ENCODE measurements around the gene CYTH2. TPM values are rescaled to one million over a fixed set of nuclear protein-coding genes. Genes with fewer than 3 reads are reported as not detected.
A peak's percentile ranks its signal among the peaks of the same experiment; 100 is the strongest.

Gene CYTH2
- total and polyA plus RNA-seq, 9 of the 15 experiments (the other 6 are each of a cell fraction or from before 2014, with no cell fraction given) = 1.8 to 45.2 (median 23.8) TPM

DNA sequence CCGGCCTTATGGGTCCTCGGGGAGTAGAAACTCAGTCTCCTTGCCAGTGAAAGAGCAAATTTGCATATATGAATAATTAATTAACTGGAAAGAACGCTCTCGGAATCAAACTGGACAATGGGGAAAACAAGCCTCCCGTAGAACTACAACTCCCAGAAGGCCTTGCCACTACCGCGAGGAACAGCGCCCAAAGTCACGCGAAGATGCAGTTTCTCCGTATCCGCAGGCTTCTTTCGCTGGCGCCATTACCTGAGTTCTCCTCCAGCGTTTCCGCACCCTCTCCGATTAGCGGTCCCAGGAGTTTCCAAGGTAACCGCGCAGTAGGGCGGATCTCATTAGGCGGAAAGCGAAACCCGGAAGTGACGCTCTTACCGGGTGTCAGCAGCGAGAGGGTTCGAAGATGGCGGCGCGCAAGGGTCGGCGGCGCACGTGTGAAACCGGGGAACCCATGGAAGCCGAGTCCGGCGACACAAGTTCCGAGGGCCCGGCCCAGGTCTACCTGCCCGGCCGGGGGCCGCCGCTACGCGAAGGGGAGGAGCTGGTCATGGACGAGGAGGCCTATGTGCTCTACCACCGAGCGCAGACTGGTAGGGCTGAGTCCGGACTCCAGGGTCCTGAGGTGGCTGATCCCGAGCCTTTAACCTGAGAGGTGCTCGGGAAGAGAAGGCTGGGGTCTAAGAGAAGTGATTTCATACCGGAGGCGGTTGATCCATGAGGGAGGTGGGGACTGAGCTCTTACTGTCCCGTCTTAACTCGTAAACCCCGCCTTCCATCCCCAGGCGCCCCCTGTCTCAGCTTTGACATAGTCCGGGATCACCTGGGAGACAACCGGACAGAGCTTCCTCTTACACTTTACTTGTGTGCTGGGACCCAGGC, 23.3 kb upstream of the CYTH2 start, which contains the start of gene GRWD1 (continued):
- no peak for TF ChIP-seq ZNF212 (CRISPR knock-in tag; IDR thresholded peaks at IDR 0.05)
- TF ChIP-seq BCL6 (CRISPR knock-in tag; IDR thresholded peaks at IDR 0.05) = no peak
- TF ChIP-seq, protein P1, sequence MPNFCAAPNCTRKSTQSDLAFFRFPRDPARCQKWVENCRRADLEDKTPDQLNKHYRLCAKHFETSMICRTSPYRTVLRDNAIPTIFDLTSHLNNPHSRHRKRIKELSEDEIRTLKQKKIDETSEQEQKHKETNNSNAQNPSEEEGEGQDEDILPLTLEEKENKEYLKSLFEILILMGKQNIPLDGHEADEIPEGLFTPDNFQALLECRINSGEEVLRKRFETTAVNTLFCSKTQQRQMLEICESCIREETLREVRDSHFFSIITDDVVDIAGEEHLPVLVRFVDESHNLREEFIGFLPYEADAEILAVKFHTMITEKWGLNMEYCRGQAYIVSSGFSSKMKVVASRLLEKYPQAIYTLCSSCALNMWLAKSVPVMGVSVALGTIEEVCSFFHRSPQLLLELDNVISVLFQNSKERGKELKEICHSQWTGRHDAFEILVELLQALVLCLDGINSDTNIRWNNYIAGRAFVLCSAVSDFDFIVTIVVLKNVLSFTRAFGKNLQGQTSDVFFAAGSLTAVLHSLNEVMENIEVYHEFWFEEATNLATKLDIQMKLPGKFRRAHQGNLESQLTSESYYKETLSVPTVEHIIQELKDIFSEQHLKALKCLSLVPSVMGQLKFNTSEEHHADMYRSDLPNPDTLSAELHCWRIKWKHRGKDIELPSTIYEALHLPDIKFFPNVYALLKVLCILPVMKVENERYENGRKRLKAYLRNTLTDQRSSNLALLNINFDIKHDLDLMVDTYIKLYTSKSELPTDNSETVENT (CRISPR knock-in tag; IDR thresholded peaks at IDR 0.05) = peak; percentile 15; the same call in 1 of the 2 replicates
- peak; percentile 30; the same call in 1 of the 2 replicates for TF ChIP-seq MBD2 (IDR thresholded peaks at IDR 0.05; ENCODE audit: borderline replicate concordance, low read depth)
- TF ChIP-seq RBM14 (IDR thresholded peaks at IDR 0.05; ENCODE audit: borderline replicate concordance, insufficient read depth, low read depth, low read length) = 0 out of 2 replicates have a peak, but pooled peaks have one; percentile 32
- TF ChIP-seq RBM25 (IDR thresholded peaks at IDR 0.05; ENCODE audit: low read depth, low read length, severe bottlenecking) = peak; percentile 79
- TF ChIP-seq, protein P2, sequence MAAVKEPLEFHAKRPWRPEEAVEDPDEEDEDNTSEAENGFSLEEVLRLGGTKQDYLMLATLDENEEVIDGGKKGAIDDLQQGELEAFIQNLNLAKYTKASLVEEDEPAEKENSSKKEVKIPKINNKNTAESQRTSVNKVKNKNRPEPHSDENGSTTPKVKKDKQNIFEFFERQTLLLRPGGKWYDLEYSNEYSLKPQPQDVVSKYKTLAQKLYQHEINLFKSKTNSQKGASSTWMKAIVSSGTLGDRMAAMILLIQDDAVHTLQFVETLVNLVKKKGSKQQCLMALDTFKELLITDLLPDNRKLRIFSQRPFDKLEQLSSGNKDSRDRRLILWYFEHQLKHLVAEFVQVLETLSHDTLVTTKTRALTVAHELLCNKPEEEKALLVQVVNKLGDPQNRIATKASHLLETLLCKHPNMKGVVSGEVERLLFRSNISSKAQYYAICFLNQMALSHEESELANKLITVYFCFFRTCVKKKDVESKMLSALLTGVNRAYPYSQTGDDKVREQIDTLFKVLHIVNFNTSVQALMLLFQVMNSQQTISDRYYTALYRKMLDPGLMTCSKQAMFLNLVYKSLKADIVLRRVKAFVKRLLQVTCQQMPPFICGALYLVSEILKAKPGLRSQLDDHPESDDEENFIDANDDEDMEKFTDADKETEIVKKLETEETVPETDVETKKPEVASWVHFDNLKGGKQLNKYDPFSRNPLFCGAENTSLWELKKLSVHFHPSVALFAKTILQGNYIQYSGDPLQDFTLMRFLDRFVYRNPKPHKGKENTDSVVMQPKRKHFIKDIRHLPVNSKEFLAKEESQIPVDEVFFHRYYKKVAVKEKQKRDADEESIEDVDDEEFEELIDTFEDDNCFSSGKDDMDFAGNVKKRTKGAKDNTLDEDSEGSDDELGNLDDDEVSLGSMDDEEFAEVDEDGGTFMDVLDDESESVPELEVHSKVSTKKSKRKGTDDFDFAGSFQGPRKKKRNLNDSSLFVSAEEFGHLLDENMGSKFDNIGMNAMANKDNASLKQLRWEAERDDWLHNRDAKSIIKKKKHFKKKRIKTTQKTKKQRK (IDR thresholded peaks at IDR 0.05; ENCODE audit: borderline replicate concordance, low read depth, low read length) = no peak
- TF ChIP-seq GTF2E2 (tag; IDR thresholded peaks at IDR 0.05) = 0 out of 2 replicates have a peak, but pooled peaks have one; percentile 41
- no peak for TF ChIP-seq ZC3H8 (IDR thresholded peaks at IDR 0.05)
- TF ChIP-seq PCBP2 (IDR thresholded peaks at IDR 0.05; ENCODE audit: low read depth, low read length, poor library complexity, severe bottlenecking) = no peak
- TF ChIP-seq GATAD2B (IDR thresholded peaks at IDR 0.05; ENCODE audit: borderline replicate concordance) = 0 out of 2 replicates have a peak, but pooled peaks have one; percentile 16
- no peak for TF ChIP-seq SLC30A9 (CRISPR knock-in tag; IDR thresholded peaks at IDR 0.05)
- peak; percentile 96 for TF ChIP-seq GABPA (tag; conservative IDR thresholded peaks at IDR 0.05; ENCODE audit: low read depth)
- TF ChIP-seq, protein P3, sequence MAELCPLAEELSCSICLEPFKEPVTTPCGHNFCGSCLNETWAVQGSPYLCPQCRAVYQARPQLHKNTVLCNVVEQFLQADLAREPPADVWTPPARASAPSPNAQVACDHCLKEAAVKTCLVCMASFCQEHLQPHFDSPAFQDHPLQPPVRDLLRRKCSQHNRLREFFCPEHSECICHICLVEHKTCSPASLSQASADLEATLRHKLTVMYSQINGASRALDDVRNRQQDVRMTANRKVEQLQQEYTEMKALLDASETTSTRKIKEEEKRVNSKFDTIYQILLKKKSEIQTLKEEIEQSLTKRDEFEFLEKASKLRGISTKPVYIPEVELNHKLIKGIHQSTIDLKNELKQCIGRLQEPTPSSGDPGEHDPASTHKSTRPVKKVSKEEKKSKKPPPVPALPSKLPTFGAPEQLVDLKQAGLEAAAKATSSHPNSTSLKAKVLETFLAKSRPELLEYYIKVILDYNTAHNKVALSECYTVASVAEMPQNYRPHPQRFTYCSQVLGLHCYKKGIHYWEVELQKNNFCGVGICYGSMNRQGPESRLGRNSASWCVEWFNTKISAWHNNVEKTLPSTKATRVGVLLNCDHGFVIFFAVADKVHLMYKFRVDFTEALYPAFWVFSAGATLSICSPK (IDR thresholded peaks at IDR 0.05; ENCODE audit: borderline replicate concordance) = peak; percentile 41; the same call in 1 of the 2 replicates
- TF ChIP-seq ELF2 (CRISPR knock-in tag; IDR thresholded peaks at IDR 0.05) = peak; percentile 77
- no peak for TF ChIP-seq MTF1 (CRISPR knock-in tag; IDR thresholded peaks at IDR 0.05; ENCODE audit: borderline replicate concordance)
- 0 out of 2 replicates have a peak, but pooled peaks have one; percentile 66 for TF ChIP-seq ZNF12 (CRISPR knock-in tag; IDR thresholded peaks at IDR 0.05)
- no peak for TF ChIP-seq U2AF2 (optimal IDR thresholded peaks at IDR 0.05; ENCODE audit: low read depth, low read length)
- TF ChIP-seq SRSF3 (IDR thresholded peaks at IDR 0.05; ENCODE audit: insufficient read depth, low read length) = no peak

Data from K562 (cell line).